HG03342 (cell line): Measurements from ENCODE around the gene DBH.

Source experiments
- ATAC-seq: cut with Tn5 transposase; IDR thresholded peaks from one replicate; pipeline ENCODE4 v1.9.1; 2021; ENCODE audit warnings: mild to moderate bottlenecking, moderate library complexity; ENCODE audit not compliant: unreplicated experiment

DBH gene

DNA sequence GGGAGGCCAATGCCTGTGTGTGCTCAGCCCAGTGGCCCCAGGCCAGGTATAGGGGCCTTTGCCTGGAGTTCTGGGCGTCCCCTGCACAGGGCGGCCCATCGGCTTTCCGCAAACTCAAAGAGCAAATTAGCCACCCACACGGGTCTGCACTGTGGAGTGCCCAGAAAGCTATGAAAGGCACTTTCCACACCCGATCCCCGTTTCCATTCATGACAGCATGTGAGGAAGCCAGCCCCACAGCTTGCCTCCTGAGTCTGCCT is 5.2 kb downstream of the DBH start:
- no peak for ATAC-seq

- ATAC-seq: no peak
Observed at GRCh38 chr9:133641861-133642595, 5.9 kb downstream of the DBH start.

- no peak for ATAC-seq
Observed at GRCh38 chr9:133642708-133643361, 6.7 kb downstream of the DBH start.

- ATAC-seq: no peak
Observed at GRCh38 chr9:133643362-133643755, 7.2 kb downstream of the DBH start.

DNA sequence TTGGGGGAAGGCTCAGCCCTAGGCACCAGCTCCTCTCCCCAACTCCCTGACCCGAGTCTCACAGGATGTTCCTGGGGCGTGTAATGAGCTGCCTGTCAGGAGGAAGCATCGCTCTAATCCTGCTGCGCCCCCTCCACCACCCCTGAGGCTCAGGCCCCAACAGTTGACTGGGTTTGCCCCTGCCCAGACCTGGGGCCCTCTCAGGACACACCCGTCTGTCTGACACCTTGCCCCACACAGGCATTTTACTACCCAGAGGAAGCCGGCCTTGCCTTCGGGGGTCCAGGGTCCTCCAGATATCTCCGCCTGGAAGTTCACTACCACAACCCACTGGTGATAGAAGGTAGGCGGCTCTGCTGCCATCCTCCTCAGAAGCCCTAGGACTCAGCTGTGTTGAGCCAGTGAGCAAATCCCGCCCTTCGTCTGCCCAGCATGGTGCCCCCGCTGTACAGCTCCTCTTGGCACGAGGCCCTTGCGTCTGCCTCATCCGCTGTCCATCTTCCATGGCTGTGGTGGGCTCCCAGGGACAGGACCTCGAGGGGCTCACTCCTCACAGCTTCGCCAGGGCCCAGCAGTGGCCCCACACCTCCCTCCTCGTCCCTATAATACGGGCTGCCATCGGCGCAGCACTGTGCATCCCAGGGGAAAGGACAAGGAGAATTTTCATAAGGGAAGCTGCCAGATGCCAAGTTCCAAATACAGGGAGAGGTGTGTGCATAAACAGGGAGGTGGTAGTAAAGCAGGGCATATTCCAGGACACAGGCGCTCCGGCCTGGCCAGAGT is 8.0 kb downstream of the DBH start:
- ATAC-seq: no peak

DNA sequence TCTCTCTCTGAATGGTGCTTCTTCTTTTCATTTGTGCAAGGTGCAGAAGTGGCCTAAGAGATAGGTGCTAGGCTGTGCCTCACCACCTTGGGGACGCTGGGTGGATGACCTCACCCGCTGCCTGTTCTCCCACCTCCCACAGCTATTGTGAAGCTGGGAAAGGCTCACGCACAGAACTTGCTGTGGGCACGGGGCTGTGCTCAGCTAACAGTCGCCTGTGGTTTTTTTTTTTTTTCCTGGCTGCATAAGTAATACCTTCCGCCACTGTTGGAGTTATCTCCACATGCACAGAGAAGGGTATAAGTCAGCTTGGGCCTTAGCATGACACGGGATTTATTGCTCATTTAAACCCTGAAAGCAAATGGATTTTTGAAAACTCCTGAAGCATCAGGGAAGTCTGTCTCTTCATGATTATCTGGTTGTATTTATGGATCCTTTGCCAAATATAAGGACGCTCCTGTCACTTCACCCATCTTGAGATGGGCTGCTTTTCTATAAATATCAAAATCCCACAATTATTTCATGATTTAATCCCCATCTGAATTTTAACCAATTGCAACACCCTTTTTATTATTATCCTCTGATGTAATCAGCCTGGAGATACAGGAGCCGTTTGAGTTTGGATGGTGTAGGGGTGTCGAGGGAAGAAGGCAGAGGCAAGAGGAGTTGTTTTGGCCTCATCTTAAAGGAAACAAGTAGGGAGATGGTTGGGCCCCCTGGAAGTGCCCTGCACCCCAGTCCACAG is 9.0 kb downstream of the DBH start:
- ATAC-seq: no peak

DNA sequence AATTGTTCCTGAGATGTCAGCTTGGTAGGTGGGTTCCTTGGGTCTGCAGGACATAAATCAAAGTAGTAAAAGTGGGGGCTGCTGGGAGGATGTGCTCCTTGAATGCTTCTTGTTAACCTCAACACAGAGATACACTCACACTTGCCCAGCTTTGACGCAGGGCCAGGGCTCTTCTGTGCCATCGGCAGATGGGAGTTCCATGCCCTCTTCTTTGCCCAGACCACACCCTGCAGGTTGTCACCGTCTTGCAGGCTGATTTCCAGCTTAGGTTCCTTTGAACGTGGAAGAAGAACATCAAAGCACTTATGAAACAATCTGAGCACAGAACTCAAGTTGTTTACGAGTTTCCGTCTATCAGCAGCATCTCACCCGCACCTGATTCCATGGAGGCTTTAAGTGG is 11.0 kb downstream of the DBH start:
- ATAC-seq: no peak

DNA sequence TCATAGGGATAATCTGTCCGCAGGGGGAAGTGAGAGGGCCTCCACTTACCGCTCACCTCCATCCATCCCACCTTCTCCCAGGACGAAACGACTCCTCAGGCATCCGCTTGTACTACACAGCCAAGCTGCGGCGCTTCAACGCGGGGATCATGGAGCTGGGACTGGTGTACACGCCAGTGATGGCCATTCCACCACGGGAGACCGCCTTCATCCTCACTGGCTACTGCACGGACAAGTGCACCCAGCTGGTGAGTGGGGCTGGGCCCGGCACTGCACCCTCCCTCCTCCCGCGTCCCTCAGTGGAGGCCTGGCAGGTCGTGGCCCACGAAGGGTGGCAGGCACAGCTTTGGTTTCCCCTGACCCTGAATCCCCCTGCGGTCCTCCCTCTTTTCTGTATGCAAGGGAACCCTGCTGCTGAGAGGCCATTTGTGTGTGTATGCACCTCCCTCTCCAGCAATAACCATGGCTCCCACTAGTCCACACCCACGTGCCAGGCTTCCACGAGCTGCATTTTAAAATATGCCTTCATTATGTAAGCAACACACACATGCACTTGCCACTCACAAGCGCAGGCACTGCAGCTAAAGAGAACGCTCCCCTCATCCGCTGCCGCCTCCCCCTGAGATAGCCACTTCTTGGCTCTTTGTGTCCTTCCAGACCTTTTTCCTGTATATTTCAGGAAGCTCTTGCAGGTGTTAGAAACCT is 11.8 kb downstream of the DBH start:
- ATAC-seq: no peak

DNA sequence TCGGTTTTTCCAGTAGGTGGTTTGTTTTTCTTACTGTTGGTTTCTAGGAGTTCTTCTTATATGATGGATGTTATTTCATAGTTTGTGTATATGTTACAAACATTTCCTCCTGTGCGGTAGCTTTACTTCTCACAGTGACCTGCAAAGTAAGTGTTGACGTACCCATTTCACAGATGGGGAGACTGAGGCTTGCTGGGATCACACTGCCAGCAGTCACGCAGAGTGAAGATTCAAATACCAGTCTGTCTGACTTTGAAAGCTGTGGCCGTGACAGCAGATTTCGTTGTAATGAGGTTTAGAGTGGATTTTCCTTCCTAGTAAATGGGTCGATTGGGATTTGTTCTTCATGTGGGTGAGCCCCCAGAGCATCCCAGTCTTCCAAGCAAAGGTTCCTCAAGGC is 13.0 kb downstream of the DBH start:
- no peak for ATAC-seq

GRCh38 chr9:133650026-133650425 is 13.9 kb downstream of the DBH start:
- no peak for ATAC-seq

GRCh38 chr9:133653638-133654037 is 17.5 kb downstream of the DBH start:
- no peak for ATAC-seq

DNA sequence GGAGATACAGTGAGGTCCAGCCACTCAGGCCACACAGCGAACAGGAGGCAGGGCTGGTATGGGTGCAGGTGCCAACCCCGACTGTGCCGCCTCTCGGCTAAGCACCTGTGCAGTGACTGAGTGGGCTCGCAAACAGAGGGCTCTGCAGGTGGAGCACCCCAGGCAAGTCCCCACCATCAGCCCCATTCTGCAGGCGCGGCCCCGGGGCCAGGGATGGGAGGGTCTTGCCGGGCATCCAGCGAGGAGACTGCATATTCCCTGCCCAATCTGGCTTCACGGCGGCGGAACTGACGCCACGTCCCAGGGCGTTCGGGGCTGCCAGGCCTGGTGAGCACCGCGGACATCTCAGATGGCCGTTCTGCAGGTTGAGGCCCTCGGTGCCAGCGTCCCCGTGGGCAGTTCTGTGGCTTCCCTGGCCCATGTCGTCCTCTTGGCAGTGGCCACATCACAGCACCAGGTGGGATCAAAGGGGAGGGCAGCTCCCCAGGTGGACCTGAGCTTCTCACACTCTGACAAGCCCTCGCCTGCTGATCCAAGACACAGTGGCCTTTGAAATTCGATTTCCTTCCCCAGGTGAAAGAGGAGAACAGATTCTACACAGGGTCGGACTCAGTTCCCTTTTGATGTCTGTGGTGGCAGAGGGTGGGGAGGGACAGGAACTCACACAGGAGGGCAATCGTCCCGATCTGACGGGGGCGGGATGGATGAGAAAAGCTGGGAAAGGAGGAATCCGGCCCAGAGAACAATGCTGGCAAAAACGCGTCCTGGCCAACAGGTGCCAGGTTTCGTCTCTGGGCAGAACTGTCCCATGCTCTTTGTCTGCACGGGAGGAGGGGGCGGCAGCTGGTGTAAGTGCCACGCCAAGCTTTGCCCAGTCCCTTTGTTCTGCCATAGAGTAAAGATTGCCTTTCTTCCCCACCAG is 18.8 kb downstream of the DBH start:
- ATAC-seq: no peak

- ATAC-seq: no peak
Observed at GRCh38 chr9:133655701-133656100, 19.5 kb downstream of the DBH start.

- no peak for ATAC-seq
Observed at GRCh38 chr9:133656211-133657119, 20.3 kb downstream of the DBH start.

- ATAC-seq: no peak
Observed at GRCh38 chr9:133657120-133657661, 21.0 kb downstream of the DBH start.

DNA sequence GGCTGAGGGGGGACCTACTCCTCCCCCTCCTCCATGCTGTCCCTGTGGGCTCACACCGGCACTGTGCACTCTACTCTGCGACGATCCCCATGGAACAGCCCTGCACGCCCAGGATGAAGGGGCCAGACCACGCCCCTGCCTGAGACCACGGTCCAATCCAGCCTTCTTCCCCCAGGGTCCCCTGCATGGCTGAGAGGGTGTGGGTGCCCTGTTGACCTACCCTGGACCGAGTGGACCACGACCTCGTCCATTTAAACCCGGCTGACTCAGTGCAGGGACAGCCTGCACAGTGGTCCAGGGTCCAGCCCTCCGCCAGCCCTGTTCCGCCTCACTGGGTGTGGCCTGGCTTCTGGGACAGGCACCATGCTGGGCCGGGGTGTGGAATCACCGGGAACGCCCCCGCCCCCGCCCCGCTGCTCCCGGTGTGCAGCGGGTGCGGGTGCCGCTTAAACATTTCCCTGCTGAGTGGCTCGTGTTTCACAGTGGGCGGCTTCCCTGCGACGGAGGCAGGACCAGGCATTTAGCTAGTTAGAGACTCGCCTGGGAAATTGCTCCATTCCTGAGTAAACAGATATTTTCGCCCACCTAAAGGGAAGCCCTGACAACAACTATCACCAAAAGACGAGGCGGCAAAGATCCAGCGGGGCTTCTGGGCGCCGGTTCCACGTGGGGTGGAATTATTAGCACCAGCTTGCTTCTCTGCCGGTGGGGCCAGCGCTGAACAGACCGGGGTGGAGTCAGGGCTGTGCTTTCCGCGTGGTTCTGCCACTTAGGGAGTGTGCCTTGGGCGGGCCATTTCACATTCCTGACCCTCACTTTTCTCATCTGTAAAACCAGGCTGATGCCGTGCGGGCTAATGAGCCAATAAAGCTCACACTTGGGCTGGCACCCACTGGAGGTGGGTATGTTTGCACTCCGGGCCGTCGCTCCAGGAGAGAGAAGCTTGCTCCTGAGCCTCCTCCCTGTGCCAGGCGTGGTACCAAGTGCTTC is 22.6 kb downstream of the DBH start:
- no peak for ATAC-seq

DNA sequence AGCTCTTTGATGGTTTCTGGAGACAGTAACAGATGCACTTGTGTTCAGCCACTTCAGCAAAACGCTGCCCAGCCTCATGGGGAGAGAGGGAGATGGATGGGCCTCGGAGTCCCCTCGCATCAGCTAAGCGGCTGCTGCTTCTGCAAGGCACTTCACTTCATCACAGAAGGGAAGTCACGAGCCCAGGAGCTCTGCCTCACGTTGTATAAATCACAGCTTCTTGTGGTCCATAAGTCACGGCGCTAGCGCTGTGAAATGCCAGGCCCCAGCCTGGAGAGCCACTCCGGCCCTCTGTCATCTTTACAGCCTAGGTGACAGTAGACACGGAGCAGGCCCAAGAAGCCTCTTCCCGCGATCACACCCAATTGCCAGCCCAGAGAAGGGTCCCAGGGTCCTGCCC is 23.4 kb downstream of the DBH start:
- no peak for ATAC-seq
